IgD-negative memory B cell (primary cell): ENCODE results near the gene ASIC2. TPM values are rescaled to one million over a fixed set of nuclear protein-coding genes. Genes with fewer than 3 reads are reported as not detected.

Source experiments
- H3K27ac Mint-ChIP-seq, 3 donors: one replicate each; pipeline ENCODE4 v1.8.0; 2020 to 2022; ENCODE audit warnings: mild to moderate bottlenecking in 3 of 3, mixed read lengths in 3 of 3, moderate library complexity in 1 of 3
- H3K27me3 Mint-ChIP-seq: one replicate; pipeline ENCODE4 v1.8.0; 2021; ENCODE audit warnings: mixed read lengths
- H3K36me3 Mint-ChIP-seq: one replicate; pipeline ENCODE4 v1.8.0; 2020; ENCODE audit warnings: mild to moderate bottlenecking, mixed read lengths
- H3K4me1 Mint-ChIP-seq, 3 donors: one replicate each; pipeline ENCODE4 v1.8.0; 2020 to 2022; ENCODE audit warnings: mixed read lengths in 3 of 3, mild to moderate bottlenecking in 1 of 3
- H3K4me3 Mint-ChIP-seq, 4 donors: one replicate each; pipeline ENCODE4 v1.8.0; 2020 to 2022; ENCODE audit warnings: mild to moderate bottlenecking in 4 of 4, mixed read lengths in 4 of 4, moderate library complexity in 3 of 4
- H3K9me3 Mint-ChIP-seq, 3 donors: one replicate each; pipeline ENCODE4 v1.8.0; 2020 to 2021; ENCODE audit warnings: mixed read lengths in 3 of 3, mild to moderate bottlenecking in 1 of 3
- polyA plus RNA-seq: library from polyadenylated mRNA; unstranded; fragments of 300-500 nt; fragmentation: Illumina TruSeq; gene quantifications from one replicate; pipeline ENCODE4 v1.2.3, GENCODE V29; 2021

ASIC2 gene
- polyA plus RNA-seq, 1 donor from 2014 or later, result not detected

DNA sequence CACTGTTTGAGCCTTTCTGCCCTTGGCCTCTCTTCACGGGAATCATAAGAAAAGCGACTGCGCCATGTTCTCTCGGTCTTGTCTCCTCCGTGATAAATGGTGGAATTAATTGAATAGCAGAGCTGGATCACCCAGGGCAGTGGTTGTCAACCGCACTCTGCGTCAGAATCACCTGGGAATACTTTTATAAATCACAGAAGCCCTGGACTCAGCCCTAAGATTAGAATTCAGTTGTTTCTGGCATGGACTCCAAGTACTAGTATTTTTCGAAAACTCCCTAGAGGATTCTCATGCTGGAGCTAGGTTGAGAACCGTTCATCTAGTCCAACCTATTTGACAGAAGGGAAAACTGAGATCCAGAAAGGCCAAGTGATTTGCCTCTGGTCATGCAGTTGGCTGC lies 237.3 kb downstream of the ASIC2 start:
- no peaks in the 10 kb centered on the region for H3K36me3 Mint-ChIP-seq
- no peaks in the 10 kb centered on the region for H3K4me1 Mint-ChIP-seq
- H3K4me3 Mint-ChIP-seq, result no peak overlapping the region
- H3K9me3 Mint-ChIP-seq, result peaks cover 0 to 2% (median 0%) of the 10 kb centered on the region in 3 donors
- H3K27me3 Mint-ChIP-seq, result peaks cover 12% of the 10 kb centered on the region
- no peak overlapping the region for H3K27ac Mint-ChIP-seq

DNA sequence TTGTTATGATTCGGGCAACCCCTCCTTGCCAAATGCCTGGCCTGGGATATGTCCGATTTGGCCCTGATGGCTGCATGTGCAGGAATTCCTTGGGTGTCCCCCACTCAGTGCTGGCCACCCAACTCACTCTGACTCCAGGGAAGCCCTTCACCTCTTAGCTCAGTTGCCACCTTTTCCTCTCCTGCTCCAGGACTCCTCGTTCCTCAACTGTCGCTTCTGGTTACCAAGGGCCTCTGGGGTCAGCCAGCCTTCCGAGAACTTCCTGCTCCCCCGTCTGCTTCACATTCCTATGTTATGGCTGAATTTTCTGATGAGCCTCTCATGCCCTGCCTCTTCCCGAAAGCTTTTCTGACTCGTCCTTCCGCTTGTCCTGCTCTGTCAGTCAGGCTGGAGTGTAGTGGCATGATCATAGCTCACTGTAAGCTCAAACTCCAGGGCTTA lies 237.9 kb downstream of the ASIC2 start:
- Mint-ChIP-seq H3K27ac (no peak overlapping the region), H3K4me3 (no peak overlapping the region), H3K4me1 (no peaks in the 10 kb centered on the region), H3K36me3 (no peaks in the 10 kb centered on the region), H3K9me3 (no peaks in the 10 kb centered on the region), H3K27me3 (peaks cover 9% of the 10 kb centered on the region)

DNA sequence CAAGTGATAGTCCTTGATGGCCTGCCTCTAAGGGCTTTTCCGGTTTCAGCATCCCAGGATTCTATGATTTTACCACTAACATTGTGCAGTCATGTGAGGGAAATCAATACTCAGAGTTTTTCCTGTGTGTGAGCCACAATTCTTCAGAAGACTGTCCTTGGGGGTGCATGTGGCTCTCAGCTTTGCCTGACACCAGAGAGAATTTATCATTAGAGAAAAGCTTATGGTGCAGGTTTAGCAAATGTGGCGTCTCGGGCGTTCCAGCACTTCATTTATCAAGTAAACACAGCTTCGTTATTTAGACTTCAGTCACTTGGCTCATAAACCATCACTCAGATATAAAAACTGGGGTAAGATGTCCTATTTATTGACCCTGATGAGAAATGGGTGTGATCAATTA lies 238.7 kb downstream of the ASIC2 start:
- Mint-ChIP-seq H3K27me3 (peaks cover 10% of the 10 kb centered on the region), H3K27ac (no peak overlapping the region), H3K4me3 (no peak overlapping the region), H3K36me3 (no peaks in the 10 kb centered on the region), H3K9me3 (no peaks in the 10 kb centered on the region), H3K4me1 (no peaks in the 10 kb centered on the region)

DNA sequence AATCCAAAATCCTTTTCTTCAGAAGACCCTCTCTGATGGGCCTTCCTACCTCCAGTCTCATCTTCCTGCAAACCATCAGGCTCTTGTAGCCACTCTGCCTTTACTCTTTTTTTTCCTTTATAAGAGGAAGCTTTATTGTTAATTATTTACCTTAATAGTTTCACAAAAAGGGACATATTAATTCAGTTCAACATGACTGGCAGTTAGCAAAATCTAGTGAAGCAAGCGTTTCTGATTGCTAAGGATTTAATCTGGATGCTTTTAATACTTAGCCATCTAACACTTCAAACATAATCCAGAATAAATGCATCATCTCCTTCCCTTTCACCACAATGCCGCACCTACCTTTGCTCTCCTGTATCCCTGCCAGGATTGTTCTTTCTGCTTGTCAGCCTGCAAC lies 239.4 kb downstream of the ASIC2 start:
- peaks cover 12% of the 10 kb centered on the region for H3K27me3 Mint-ChIP-seq

DNA sequence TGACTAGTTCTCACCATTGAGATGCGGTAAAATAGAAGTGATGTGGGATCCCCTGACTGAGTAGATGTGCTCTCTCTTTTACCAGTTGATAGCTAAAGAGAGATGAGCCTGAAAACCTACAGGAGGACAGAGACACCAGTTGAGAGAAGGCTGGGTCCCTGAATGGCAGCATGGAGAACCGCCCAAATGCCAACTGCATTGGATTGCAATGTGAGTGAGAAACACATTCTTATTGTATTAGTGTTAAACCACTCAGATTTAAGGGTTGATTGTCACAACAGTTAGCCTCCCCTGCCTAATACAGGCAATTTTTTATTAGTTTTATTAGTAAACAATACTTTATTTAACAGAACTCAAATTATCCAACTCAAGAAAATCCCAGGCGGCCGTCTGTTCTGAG lies 240.2 kb downstream of the ASIC2 start:
- no peaks in the 10 kb centered on the region for H3K36me3 Mint-ChIP-seq
- no peaks in the 10 kb centered on the region for H3K4me1 Mint-ChIP-seq
- H3K4me3 Mint-ChIP-seq, result no peak overlapping the region
- no peak overlapping the region for H3K27ac Mint-ChIP-seq
- H3K27me3 Mint-ChIP-seq, result peaks cover 12% of the 10 kb centered on the region
- no peaks in the 10 kb centered on the region for H3K9me3 Mint-ChIP-seq

More for the DNA sequence above, 239.4 kb downstream of the ASIC2 start:
- Mint-ChIP-seq H3K4me3 (no peak overlapping the region), H3K9me3 (no peaks in the 10 kb centered on the region), H3K36me3 (no peaks in the 10 kb centered on the region), H3K4me1 (no peaks in the 10 kb centered on the region), H3K27ac (no peak overlapping the region)

DNA sequence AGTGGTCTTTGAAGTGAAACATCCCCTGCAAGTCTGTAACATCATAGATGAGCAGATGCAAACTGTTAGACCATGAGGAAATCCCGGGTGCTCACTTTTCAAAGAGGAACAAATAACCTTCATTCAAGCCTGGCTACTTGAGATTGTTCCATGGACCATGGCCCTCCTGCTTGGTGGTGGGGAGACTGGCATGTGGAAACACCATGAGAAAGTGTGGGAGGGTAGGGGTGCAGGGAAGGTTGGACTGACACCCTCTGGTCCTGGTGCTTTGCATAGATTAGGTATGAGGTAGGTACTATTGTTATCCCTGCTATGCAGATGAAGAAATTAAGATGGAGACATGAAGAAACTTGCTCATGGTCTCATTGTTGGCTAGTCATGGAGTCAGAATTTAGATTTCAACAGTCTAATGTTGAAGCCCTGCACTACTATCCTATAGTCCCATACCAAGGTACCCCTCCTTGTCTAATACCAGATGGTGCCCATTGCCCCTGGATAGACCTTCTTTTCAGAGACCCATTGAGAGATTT lies 242.4 kb downstream of the ASIC2 start:
- H3K27me3 Mint-ChIP-seq, result peaks cover 20% of the 10 kb centered on the region

DNA sequence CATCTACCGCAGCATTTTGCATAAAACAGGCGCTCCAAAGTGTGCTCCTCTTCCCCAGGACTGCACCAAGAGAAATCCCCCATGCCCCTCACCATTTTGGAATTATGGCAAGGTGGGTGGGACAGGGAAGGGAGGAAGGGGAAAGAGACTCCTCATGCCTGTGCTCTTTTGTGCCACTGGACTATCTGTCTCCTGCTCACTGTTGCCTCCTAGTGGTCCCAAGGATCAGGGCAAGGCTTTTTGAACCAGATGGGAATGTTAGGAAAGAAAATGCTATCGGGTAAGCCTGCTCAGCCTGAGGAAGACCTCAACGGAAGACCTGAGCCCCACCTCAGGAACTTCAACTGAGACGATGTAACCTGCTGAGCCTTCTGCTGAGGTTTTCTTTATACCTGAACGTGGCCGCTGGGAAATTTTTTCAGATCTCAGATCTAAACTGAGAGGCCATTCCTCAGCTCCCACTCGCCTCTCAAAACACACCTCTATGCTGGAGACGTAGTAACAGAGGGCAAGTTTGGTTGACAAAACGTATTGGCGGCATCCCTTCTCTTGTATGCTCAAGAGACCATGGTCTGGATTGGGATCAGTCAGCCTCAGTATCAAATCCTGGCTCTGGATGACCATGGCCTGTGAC lies 243.2 kb downstream of the ASIC2 start:
- Mint-ChIP-seq H3K27me3 (peaks cover 16% of the 10 kb centered on the region), H3K4me3 (no peak overlapping the region), H3K9me3 (no peaks in the 10 kb centered on the region), H3K4me1 (no peaks in the 10 kb centered on the region), H3K27ac (peak overlapping the region in 1 of 3 donors; percentile 31), H3K36me3 (no peaks in the 10 kb centered on the region)

More for the DNA sequence above, 242.4 kb downstream of the ASIC2 start:
- Mint-ChIP-seq H3K36me3 (no peaks in the 10 kb centered on the region), H3K4me1 (no peaks in the 10 kb centered on the region), H3K27ac (no peak overlapping the region), H3K4me3 (no peak overlapping the region), H3K9me3 (no peaks in the 10 kb centered on the region)

DNA sequence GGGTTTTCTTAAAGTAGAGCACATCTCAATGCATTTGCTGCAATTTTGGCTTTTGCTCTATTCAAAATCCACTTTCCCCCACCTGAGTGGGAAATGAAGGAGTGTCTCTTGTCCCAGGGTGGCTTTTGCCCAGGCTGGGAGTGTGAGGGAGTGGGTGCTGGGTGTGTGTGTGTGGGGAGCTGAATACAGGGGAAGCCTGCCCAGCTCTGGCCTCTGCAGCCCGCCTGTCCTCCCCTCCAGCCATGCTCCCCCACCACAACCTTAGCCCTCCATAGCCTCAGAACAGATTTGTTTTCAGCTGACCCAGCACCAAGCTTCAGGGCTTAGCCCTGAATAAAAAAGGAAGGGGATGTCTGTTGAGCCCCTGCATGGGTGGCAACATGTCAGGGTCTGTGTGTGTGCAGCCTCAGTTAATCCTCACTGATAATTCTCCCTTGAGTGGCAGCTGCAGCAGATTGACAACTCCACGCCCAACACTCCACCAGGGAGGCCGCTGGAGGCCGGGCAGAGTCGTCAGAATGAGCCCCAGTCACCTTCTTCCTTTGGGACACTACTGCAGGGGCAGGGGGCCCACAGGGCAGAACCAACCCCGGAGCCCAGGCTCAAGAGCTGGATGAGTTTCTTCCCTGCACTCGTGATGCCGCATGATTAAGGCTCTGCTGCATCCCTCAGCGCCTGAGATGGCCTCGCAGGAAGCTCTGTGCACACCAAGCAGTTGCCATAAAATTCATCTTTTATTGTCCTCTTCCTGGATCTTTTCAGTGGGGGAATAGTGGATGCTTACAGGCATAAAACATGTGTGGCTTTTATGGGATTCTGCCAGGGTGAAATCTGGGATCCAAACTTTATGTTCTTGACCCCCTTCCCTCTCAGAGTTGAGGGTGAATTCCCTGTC lies 246.5 kb downstream of the ASIC2 start:
- Mint-ChIP-seq H3K9me3 (no peaks in the 10 kb centered on the region), H3K27ac (no peak overlapping the region), H3K4me1 (no peaks in the 10 kb centered on the region), H3K4me3 (no peak overlapping the region), H3K36me3 (no peaks in the 10 kb centered on the region), H3K27me3 (peaks cover 14% of the 10 kb centered on the region)

DNA sequence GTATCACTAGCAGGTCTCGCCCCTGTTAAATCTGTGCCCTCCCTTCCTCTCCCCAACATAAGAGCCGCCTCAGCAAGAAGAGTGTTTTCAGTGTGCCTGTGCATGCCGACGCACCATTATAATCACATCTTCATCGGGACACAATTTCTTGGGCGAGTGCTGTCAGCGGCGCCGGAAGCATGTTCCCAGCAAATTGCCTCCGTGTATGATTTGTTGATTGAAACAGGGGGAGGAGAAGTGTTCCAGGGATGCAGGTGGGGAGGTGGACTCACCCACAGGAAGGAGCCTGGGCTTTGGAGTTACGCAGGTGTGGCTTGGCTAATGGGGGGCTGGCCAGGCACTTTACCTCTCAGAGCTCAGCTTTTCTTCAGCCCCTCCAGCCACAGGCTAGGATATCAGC lies 247.9 kb downstream of the ASIC2 start:
- H3K27me3 Mint-ChIP-seq, result peaks cover 14% of the 10 kb centered on the region
- H3K9me3 Mint-ChIP-seq, result no peaks in the 10 kb centered on the region
- no peak overlapping the region for H3K4me3 Mint-ChIP-seq
- H3K36me3 Mint-ChIP-seq, result no peaks in the 10 kb centered on the region
- no peak overlapping the region for H3K27ac Mint-ChIP-seq
- no peaks in the 10 kb centered on the region for H3K4me1 Mint-ChIP-seq

DNA sequence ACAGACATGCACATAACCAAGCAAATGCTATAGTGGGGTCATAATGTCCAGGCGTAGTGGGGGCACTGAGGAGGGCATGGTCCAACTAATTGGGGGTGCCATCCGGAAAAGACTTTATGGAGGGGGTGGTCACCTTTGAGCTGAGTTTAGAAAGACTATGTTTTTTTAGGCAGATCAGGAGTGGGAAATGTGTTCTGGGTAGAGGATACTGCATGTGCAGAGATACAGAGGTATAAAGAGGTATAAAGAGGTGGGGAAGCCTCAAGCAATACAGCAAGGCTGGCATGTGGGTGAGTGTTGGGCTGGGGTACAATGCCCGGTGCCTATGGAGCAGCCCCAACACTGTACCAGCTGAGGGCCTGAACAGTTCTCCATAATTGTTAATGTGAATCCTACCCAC lies 248.3 kb downstream of the ASIC2 start:
- H3K36me3 Mint-ChIP-seq, result no peaks in the 10 kb centered on the region
- no peak overlapping the region for H3K4me3 Mint-ChIP-seq
- no peaks in the 10 kb centered on the region for H3K9me3 Mint-ChIP-seq
- peaks cover 14% of the 10 kb centered on the region for H3K27me3 Mint-ChIP-seq
- no peak overlapping the region for H3K27ac Mint-ChIP-seq
- no peaks in the 10 kb centered on the region for H3K4me1 Mint-ChIP-seq

DNA sequence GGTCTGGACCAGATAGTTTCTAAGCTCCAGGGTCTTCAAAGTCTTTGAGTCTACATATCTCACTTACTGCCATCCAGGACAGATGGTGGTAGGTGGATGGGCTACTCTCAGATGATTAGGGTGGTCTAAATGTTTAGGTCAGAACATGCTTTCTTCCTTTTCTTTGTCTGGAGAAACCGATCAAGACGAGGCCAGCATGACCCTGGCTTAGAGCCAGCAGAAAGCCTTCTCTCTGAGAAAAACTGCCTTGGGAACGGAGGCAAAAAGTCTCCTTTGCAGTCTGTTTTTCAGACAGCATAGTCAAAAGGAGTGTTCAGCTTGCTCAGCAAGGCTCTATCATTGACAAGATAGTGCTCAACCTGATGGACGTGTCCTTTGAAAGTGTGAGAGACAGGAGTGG lies 252.6 kb downstream of the ASIC2 start:
- Mint-ChIP-seq H3K4me1 (no peaks in the 10 kb centered on the region), H3K27ac (no peak overlapping the region), H3K4me3 (no peak overlapping the region), H3K27me3 (peaks cover 16% of the 10 kb centered on the region), H3K36me3 (no peaks in the 10 kb centered on the region), H3K9me3 (peaks cover 0 to 3% (median 0%) of the 10 kb centered on the region in 3 donors)

DNA sequence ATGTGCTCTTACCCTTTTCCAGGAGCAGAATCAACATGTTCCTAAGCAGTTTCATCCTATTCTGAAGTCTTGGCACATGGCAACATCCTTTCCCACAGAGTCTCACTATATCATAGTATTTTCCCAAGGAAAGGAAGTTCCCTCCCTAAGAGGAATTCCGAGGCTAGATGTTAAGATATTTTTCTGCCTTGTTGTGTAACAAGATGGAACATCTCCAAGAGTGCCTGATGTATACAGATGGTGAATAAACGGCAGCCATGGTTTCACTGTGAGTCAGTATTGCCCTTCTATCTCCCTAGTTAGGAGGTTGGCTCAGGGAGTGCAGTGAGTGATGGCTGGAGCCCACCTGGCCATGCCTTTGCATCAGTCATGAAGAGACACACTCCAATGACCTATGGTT lies 253.2 kb downstream of the ASIC2 start:
- Mint-ChIP-seq H3K27me3 (peaks cover 20% of the 10 kb centered on the region), H3K9me3 (peaks cover 0 to 5% (median 5%) of the 10 kb centered on the region in 3 donors), H3K36me3 (no peaks in the 10 kb centered on the region), H3K4me1 (no peaks in the 10 kb centered on the region), H3K27ac (no peak overlapping the region), H3K4me3 (no peak overlapping the region)

DNA sequence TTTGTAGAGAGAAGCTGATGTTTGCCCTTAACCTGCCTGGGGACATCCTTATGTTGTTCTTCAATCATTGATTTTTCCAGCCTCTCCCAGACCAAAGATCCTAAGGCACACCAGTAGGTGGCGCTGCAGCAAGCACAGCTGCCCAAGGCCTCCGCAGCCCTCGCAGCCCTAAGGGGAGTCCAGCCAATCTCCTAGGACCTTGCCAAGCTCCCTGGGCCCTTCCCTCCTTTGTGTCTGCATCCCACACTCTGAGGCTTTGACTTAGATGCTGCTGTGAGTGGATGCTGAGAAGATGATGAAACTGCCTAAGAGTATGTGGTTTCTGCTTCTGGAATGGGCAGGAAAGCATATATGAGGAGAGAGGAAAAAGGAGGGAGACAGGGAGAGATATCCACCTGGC lies 254.4 kb downstream of the ASIC2 start:
- peaks cover 0 to 9% (median 8%) of the 10 kb centered on the region in 3 donors for H3K9me3 Mint-ChIP-seq
- no peaks in the 10 kb centered on the region for H3K36me3 Mint-ChIP-seq
- no peak overlapping the region for H3K27ac Mint-ChIP-seq
- peaks cover 25% of the 10 kb centered on the region for H3K27me3 Mint-ChIP-seq
- H3K4me3 Mint-ChIP-seq, result no peak overlapping the region
- H3K4me1 Mint-ChIP-seq, result no peaks in the 10 kb centered on the region

DNA sequence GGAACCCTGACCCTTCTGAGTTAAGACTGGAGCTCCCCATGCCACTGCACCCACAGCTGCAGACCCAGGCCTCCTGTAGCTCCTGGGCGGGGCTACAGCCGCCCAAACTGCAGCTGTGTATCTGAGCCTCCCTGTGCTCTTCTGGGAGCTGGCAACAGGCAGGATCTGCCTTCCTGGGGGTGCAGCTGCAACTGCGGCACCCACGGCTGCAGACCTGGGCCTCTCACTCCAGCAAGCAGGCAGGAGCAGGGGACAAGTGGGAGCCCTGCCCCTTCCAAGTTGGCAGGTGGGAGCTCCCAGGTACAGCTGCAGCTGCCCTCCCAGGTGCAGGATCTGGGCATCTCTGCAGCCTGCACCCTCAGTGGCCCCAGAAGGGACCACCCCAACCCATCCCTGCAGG lies 259.9 kb downstream of the ASIC2 start:
- Mint-ChIP-seq H3K36me3 (no peaks in the 10 kb centered on the region), H3K9me3 (peaks cover 0 to 9% (median 8%) of the 10 kb centered on the region in 3 donors), H3K27me3 (peaks cover 29% of the 10 kb centered on the region)

DNA sequence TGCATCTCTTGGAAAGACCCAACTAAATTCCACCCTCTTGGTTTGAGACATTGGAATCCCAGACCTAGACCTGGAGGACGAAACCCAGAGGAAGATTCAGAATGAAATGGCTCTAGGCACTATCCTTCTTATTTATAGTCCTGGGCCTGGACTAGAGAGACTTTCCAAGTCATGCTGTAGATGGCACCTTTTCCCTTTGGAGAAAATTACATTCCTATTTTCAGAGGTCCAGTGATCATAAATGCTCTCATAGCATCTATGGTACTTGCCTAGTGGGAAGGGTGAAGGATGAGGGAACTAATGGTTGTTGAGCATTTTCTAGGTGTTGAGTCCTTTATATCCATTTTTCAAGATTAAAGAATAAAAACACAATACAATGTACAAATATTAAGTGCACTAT lies 264.3 kb downstream of the ASIC2 start:
- peaks cover 7% of the 10 kb centered on the region for H3K27me3 Mint-ChIP-seq
- H3K4me1 Mint-ChIP-seq, result no peaks in the 10 kb centered on the region
- H3K27ac Mint-ChIP-seq, result no peak overlapping the region
- H3K36me3 Mint-ChIP-seq, result no peaks in the 10 kb centered on the region
- no peak overlapping the region for H3K4me3 Mint-ChIP-seq
- H3K9me3 Mint-ChIP-seq, result no peaks in the 10 kb centered on the region

More for the DNA sequence above, 259.9 kb downstream of the ASIC2 start:
- no peak overlapping the region for H3K27ac Mint-ChIP-seq
- no peak overlapping the region for H3K4me3 Mint-ChIP-seq
- H3K4me1 Mint-ChIP-seq, result no peaks in the 10 kb centered on the region
